ENCODE data around the gene AKAP12.
"Not testable (repeated sequence)": the region's sequence is repeated elsewhere in the genome, so short reads cannot be mapped to it uniquely, and the experiment has no call there.

Gene AKAP12

DNA sequence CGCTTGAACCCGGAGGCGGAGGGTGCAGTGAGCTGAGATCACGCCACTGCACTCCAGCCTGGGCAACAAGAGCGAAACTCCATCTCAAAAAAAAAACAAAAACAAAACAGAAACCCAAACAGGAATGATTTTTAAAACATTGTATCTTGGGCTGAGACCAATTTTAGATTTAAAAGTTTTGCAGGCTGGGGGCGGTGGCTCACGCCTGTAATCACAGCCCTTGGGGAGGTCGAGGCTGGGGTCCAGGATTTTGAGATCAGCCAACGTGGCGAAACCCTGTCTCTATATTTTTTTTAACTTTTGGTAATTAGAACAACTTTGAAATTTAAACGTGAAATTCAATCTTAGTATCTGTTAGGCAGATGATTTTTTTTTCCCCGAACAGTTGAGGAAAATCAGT lies 70.5 kb downstream of the AKAP12 start:
- no peak for DNase-seq (ENCODE audit: low read depth)

DNA sequence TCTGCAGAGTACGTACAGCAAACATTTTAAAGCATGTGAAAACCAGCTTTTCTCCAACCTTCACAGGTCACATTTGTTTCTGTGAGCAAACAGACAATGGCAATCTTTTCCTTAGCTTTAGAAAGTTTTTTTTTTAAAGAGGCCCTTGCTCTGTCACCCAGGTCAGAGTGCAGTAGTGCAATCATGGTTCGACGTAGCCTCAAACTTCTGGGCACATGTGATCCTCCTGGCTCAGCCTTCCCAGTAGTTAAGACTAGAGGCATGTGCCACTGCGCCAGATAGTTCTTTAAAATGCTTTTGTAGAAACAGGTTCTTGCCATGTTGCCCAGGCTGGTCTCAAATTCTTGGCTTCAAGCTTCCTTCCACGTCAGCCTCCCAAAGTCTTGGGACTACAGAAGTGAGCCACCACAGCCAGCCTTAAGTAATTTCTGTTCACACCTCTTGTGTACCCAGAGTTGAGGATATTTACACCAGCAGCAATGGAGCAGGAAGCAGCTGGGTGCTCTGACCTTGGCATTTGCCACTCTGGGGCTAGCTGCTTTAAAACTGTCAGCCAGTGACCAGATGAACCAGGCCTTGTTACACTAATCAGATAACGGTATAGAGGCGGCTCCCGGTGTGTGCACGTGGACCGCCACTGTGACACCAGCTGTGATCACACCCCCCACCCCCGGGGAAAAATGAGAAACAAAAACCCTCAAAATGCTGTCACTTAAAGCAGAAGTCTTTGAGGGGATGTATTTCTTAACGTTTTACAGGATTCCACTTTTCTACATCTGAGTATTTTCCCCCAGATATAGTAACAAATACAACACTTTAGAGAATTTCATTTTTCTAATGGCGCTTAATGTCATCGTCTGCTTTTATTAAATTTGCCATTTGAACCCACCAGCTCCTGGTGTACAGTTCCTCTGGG lies 71.3 kb downstream of the AKAP12 start:
- no peak for DNase-seq (ENCODE audit: low read depth)

DNA sequence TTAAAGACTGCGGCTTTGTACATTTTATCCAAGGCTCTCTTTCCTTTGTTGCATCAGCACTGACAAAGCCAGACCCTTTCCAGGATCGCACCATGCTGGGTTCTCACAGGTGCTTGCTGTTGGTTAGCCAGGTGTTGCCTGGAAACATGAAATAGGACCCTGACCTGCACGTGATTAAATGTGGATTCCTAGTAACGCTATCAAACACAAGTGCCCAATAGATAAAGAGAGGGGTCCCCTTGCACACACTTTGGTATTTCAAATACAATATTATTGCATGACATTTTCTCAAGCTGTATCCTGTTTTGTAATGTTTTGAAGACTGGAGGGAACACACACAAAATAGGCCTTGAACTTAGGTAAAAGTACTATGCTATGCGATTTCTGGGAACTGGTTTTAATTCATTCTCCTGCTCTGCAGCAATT lies 73.3 kb downstream of the AKAP12 start:
- DNase-seq (ENCODE audit: low read depth), result no peak

DNA sequence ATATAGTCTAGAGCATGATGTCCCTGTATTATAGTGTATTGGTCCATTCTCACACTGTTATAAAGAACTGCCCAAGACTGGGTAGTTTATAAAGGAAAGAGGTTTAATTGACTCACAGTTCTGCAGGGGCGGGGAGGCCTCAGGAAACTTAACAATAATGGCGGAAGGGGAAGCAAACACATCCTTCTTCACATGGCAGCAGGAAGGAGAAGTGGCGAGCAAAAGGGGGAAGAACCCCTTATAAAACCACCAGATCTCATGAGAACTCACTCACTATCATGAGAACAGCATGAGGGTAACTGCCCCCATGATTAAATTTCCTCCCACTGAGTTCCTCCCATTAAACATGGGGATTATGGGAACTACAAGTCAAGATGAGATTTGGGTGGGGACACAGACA lies 75.9 kb downstream of the AKAP12 start:
- not testable (repeated sequence) for DNase-seq (ENCODE audit: low read depth)

DNA sequence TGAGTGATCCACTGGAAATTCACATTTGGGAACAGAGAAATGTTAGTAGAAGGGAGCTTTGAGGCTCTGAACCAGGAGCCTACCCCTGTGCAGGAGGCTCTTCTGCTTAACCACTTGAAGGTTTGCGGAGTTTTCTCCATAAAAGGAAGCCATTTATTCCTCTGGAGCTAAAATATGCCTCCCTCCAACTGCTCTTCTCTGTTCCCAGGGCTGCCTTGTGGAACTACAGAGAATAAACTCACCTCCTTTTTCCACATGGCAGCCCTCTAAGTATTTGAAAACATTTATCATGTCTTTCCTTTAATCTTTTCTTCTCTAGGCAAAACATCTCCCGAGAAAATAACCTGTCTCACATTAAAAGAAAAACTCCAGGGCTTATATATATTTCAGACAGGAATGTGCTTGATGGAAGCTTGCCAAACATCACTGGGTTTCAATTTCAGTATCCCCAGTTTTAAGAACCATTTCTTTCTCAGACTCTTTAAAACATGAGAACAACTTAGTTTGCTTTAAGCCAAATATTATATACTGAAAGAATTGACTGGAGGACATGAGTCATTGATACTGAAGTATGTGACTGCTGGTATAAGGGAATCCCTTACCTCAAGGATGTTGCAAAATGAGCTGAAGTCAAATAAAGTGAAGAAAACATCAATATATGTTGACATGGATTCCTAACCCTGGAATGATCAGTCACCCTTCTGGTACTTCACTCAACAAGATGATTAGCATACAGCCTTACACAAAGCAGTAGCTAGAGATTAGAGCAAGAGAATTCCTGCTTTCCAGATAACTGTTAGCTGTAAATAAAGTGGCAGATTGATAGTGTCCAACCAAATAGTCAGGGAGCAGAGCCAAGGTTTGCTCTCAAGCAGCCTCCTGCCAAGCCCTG lies 77.6 kb downstream of the AKAP12 start:
- DNase-seq (ENCODE audit: low read depth), result peak; percentile 5

DNA sequence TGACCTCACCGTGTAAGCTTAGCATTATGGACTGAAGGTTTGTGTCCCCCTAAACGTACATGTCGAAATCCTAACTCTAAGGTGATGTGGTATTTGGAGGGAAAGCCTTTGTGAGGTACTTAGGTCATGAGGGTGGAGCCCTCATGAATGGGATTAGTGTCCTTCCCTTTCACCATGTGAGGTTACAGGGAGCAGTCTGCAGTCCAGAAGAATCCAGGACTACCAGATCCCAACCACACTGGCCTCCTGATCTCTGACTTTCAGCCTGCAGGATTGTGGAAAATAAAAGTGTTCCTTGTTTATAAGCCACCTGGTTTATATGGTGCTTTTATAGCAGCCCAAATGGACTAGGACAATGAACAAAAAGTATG lies 78.2 kb downstream of the AKAP12 start:
- DNase-seq (ENCODE audit: low read depth), result no peak

DNA sequence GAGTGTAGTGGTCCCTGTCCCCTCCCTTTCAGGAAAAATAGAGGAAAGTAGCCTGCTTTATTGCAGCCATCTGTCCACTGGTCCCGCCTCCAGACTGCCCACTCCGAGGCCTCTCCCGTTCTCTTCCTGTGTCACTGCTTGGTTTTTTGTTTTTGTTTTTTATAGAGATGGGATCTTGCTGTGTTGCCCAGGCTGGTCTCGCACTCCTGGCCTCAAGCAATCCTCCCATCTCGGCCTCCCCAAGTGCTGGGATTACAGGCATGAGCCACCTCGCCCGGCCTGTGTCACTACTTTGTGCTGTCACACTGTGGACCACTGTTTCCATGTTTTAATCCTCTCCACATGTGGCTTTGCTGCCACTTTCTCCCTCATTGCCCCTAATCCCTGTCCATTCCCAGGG lies 80.4 kb downstream of the AKAP12 start:
- no peak for DNase-seq (ENCODE audit: low read depth)

DNA sequence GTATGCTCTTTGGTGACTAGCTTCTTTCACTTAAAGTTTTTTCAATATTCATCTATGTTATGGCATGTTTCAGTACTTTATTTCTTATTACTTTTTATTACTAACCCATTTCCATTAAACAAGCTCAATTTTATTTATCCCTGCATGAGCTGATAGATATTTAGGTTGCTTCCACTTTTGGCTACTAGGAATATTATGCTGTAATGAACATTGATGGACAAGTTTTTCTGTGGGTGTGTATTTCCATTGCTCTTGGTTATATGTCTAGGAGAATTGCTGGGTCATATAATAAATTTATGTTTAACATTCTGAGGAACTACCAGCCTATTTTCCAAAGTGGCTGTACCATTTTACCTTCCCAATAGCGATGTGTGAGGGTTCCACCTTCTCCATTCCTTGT lies 81.7 kb downstream of the AKAP12 start:
- no peak for DNase-seq (ENCODE audit: low read depth)

DNA sequence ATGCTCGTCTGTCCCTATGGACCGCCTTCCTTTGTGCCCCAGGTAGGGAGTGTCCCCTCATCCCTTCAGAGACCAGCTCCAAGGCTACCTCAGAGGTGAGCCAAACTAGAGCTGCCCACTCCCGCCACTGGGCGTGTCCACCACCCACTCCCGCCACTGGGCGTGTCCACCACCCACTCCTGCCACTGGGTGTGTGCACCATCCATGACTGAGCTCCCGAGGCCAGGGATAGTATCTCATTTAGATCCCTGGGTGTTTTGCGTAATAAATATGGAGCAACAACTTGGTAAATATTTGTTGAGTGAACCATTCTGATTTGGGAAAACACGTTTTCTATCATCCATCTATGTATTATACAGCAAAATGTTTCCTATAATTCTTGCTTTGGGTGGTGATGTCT lies 82.8 kb downstream of the AKAP12 start:
- DNase-seq (ENCODE audit: low read depth), result no peak

DNA sequence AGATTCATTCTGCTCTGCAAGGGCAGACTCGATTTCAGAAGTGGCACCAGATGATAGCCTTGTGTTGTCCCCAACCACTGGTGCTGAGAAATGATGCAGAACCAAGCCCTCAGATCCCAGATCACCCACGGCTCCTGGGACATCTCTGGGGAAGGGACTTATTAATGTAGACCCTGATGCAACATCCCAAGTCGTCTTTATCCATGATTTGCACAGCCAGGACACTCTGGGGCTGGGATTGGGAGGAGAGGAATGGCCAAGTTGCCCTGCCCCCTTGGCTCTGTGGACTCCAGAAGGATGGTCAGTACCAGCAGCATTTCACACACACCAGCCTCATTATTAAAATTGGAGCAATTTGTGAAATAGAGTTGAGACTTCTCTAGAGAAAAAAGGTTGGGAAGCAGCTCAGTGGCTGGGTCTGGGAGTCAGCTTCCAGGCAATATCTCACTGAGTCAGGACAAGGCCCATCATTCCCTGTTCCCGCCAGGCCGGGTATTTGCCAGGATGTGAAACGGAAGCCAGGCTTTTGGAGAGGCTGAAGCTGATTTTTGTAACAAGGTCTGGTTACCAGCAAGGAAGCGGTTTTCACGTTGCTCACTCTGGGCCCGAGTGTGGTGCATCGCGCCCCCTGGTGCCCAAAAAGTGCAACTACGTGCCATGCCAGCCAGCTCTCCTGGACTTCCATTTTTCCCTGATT lies 84.2 kb downstream of the AKAP12 start:
- peak; percentile 59 for DNase-seq (ENCODE audit: low read depth)

DNA sequence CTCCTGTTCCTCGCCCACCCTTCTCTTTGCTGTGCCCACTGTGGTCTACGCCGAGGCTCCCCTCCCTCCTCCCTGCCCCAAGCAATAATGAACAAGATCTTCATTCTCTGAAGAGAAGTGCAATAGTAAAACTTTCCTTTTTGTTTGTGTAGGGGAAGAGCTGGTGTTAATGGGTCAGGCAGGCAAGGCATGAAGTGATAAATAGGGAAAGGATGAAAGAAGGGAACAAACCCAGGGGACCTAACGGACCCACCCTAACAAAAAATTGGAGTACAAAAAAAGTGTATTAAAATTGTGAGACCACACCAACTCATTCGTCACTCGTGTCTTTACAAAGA lies 84.7 kb downstream of the AKAP12 start:
- no peak for DNase-seq (ENCODE audit: low read depth)

DNA sequence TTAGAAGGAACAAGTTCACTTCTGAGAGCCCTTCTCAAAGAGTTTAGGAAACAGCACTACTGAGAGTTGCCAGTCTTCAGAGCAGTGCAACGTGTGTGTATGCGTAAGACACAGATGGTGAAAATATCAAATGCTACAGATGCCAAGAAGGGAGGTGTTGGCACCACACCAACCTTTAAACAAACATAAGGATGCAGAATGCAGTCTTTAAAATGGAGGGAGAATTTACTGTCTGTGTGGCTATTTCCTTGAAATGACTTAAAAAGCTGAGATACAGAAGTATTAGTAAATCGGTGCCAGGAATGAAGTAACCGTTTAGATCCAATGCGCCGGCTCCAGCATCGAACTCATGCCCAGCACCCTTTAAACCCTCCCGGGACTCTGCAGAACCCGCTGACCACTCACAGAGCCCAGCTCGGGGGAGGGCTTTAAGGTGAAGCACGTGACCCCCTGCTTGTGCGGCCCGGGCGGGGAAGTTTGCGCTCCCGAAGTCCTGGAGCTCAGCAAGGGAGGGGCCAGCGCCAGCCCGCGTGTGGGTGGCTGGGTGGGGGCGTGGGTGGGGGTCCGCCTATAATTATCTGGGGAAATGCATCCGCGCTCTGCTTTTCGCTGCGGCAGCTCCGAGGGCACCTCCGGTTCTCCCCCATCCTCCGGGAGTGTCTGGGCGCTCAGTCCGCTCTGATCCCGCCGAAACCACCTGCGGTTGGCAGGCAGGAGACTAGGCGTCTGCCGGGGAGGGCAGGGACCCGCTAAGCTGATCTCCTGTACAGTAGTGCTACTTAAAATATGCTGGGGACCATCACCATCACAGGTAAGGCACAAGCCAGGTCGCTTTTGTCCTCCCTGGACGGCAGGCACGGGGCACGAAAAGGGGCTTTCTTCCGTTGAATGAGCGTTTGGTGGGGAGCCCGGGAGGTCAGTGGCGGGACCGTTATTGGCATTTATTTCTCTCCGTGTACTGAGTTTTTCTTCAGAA lies 85.6 kb downstream of the AKAP12 start:
- peak; percentile 60 for DNase-seq (ENCODE audit: low read depth)

DNA sequence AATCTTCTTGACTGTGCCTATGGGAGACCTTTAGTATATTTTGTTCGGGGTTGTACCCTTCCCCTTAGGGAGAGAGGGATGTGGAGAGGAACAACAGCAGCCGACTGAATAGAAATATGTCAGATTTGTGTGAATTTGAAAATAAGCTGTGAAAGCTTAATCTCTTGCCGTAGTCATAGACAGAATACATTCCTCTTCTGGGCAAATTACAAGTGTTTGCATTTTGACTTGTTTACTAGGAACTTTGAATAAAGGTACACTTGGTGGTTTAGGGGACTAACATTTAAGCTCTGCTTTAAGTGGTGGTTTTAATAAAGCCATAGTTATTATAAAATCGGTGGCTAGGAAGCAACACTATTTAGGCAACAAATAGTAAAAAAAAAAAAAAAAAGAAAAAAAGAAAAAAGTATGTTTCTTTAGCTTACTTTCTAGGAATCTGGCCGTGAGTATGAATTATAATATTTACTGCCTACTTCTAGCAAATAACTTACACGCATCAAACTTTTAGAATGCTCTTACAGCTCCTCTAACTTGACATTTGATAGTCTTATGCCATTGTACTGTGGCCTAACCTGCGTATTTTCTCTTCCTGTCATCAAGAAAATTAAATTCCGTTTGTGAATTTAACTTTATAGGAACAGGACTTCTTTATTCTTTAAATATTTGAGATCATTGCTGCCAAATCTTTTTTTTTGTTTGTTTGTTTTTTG lies 86.5 kb downstream of the AKAP12 start:
- DNase-seq (ENCODE audit: low read depth), result peak; percentile 8

DNA sequence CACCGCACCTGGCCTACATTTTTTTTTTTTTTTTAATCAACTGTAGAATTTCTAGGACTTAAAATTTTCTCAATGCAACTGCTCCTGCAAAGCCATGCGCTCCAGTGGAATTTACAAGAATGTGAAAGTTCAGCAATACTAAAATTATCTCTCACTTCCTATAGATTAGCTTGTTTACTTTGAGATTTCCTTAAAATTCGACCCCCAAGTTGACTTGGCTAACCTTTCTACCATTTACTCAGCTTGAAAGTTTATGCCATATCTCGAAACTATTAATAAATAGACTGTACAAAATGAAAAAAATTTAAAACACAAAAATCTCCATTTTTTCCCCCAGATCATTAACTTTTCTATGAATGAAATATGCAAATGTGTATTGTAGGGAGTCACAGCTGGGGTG lies 87.3 kb downstream of the AKAP12 start:
- DNase-seq (ENCODE audit: low read depth), result no peak

DNA sequence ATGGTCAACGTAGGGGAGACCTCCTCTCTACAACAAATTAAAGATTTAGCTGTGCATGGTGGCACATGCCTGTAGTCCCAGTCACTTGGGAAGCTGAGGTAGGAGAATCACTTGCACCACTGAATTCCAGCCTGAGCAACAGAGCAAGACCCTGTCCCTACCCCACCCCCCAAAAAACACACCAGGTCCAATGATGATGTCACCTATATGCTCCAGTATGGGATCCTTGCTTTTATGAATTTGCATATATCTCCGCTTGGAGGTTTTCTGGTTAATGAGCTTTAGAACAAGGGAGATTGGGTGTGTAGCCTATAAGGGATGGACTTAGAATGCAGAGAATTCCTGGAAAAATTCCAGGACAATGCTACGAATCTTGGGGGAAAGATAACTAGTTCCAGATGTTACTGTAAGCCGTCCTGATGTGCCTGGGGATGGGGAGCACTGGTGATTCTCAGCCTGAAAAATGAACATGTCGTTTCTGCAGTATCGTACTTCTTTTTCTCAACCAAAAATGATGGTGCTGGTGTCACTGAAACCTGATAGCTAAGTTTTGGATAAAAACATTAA lies 90.4 kb downstream of the AKAP12 start:
- peak; percentile 17 for DNase-seq (ENCODE audit: low read depth)

DNA sequence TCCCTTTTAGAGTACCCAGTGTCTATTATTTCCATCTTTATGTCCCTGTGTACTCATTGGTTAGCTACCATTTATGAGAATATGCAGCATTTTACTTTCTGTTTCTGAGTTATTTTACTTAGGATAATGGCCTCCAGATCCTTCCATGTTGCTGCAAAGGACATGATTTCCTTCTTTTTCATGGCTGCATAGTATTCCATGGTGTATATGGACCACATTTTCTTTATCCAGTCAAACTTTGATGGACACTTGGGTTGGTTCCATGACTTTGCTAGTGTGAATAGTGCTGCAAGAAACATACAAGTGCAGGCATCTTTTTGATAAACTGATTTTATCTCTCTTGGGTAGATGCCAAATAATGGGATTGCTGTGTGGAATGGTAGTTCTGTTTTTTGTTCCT lies 96.2 kb downstream of the AKAP12 start:
- no peak for DNase-seq (ENCODE audit: low read depth)

DNA sequence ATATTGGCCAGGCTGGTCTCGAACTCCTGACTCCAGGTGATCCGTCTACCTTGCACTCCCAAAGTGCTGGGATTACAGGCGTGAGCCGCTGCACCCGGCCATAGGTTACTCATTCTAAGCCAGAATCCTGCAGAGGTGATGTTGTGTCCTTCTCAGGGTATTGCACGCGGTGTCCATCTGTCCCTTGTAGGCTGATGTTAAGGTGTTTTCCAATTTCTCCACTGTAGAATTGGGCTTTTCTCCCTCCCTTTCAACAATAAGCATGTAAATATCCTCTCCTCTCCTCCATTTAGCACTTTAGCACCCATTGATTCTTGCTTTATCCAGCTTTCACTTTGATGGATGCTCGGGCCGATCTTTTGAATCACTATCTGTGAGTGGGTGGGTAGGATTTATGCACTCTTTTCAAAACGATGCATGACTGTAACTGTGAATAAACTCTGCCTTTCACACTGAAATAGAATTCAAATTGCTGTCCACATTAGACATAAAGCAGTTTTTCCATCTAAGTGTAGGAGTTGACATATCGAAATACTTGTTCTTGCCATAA lies 99.0 kb downstream of the AKAP12 start:
- no peak for DNase-seq (ENCODE audit: low read depth)

DNA sequence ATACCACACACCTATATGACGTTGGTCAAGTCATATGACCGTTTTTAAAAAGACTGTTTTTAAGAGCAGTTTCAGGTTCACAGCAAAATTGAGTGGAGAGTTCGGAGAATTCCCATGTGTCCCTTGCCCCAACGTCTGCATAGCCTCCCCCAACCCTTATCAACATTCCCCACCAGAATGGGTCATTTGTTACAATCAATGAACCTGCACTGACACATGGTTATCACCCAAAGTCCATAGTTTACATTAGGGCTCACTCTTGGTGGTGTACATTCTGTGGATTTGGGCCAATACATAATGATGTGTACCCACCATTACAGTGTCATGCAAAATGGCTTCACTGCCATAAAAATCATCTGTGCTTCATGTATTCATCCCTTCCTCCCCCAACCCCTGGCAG lies 99.6 kb downstream of the AKAP12 start:
- no peak for DNase-seq (ENCODE audit: low read depth)

DNA sequence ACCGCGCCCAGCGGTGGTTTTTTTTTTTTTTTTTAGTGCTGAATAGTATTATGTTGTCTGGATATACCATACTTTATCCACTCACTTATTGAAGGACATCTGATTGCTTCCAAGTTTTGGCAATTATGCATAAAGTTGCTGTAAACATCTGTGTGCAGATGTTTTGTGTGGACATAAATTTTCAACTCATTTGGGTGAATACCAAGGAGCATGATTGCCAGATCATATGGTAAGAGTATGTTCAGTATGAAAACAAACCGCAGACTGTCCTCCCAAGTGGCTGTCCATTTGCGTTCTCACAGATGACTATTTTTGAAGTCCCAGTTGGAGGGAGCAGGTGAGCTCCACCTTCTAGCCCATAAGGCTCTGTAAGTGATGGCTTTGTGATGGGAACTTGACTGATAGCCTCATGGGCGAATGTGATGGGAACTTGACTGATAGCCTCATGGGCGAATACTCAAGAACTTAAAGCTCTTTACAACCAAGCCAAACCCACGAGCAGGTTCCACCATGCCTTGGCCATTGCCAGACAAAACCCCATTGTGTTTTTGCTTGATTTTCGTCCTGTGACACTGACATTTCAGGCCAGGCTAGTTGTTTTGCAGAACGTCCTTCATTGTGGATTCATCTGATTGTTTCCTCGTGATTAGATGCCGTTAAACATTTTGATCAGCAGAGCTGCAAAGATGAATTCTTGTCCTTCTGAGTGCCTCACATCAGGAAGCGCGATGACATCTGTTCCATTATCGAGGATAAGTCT lies 100.6 kb downstream of the AKAP12 start:
- DNase-seq (ENCODE audit: low read depth), result no peak
